NT2/D1 (cell line): ENCODE results near the gene PAQR6.

Experiments used
- DNase-seq: peaks from one replicate; pipeline ENCODE4 v3.0.0-alpha.2; 2011; ENCODE audit warnings: low read depth, low spot score
- H3K27me3 ChIP-seq: 2 replicates; pipeline ENCODE4 v1.6.0; 2011; ENCODE audit warnings: mild to moderate bottlenecking; ENCODE audit not compliant: insufficient read length, insufficient read depth
- H3K36me3 ChIP-seq: 2 replicates; pipeline ENCODE4 v1.6.1; 2011; ENCODE audit warnings: mild to moderate bottlenecking, low read length, mixed read lengths; ENCODE audit not compliant: insufficient read depth, insufficient read length
- H3K4me1 ChIP-seq: 2 replicates; pipeline ENCODE4 v1.5.1; 2011; ENCODE audit not compliant: insufficient read depth, insufficient read length
- H3K4me3 ChIP-seq: 2 replicates; pipeline ENCODE4 v1.5.1; 2011; ENCODE audit warnings: low read depth; ENCODE audit not compliant: insufficient read length
- H3K9ac ChIP-seq: 2 replicates; pipeline ENCODE4 v1.6.0; 2011; ENCODE audit warnings: low read depth; ENCODE audit not compliant: insufficient read length
- H3K9me3 ChIP-seq: 2 replicates; pipeline ENCODE4 v1.5.1; 2011; ENCODE audit warnings: mild to moderate bottlenecking, low read length; ENCODE audit not compliant: insufficient read depth
- SUZ12 ChIP-seq: IDR thresholded peaks from 2 replicates; pipeline ENCODE4 v1.6.1; 2011; ENCODE audit not compliant: insufficient read length, insufficient read depth; ENCODE audit errors: extremely low read depth
- YY1 ChIP-seq: IDR thresholded peaks from 2 replicates; pipeline ENCODE4 v1.6.1; 2011; ENCODE audit not compliant: insufficient read length, insufficient read depth
- ZNF274 ChIP-seq: IDR thresholded peaks from 2 replicates; pipeline ENCODE4 v1.6.1; 2011; ENCODE audit warnings: mild to moderate bottlenecking, low read depth, low read length

The PAQR6 gene

DNA sequence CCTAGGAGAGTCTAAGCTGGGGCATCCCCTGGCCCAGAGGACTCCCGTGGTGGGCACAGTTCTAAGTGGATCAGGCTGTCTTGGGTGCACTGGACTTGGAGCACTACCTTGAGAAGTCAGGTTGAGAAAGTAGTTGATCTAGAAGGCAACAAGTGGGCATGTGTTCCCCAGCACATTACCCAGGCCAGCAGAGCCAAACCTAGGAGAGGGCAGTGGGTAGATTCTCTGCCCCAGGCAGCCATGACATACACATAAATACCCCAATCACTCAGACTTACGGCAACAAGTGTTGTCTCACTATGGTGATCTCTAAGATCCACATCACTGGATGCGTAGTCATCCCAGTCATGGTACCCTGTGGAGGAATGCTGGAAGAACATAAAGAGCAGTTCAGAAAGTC is 36.6 kb downstream of the PAQR6 start:
- no peak for DNase-seq
- Histone ChIP-seq H3K27me3 (no peaks in the 10 kb centered on the region), H3K4me3 (no peak overlapping the region), H3K4me1 (peaks cover 6% of the 10 kb centered on the region), H3K9ac (no peak overlapping the region), H3K36me3 (peaks cover 72% of the 10 kb centered on the region), H3K9me3 (no peaks in the 10 kb centered on the region)
- TF ChIP-seq ZNF274: no peak
- TF ChIP-seq YY1: no peak
- no peak for TF ChIP-seq SUZ12

DNA sequence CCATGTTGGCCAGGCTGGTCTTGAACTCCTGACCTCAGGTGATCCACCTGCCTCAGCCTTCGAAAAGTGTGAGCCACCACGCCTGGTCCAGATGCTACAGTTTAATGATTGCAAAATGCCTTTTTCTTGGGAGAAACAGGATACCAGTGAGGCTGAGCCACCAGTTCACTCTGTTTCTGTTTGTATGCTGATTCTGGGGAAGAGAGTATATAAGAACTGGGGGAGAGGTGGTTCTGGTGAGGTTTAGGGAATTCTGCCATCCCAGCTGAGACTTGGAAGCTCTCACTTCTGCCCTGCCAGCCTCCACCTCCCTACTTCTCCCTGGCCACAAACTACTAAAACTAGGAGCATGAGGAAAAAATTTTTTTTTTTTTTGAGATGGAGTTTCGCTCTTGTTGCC is 43.2 kb downstream of the PAQR6 start:
- Histone ChIP-seq H3K4me1 (peaks cover 7% of the 10 kb centered on the region), H3K36me3 (peaks cover 80% of the 10 kb centered on the region), H3K4me3 (no peak overlapping the region), H3K9ac (no peak overlapping the region), H3K9me3 (no peaks in the 10 kb centered on the region), H3K27me3 (no peaks in the 10 kb centered on the region)
- no peak for TF ChIP-seq ZNF274
- no peak for TF ChIP-seq YY1
- TF ChIP-seq SUZ12: no peak
- no peak for DNase-seq

DNA sequence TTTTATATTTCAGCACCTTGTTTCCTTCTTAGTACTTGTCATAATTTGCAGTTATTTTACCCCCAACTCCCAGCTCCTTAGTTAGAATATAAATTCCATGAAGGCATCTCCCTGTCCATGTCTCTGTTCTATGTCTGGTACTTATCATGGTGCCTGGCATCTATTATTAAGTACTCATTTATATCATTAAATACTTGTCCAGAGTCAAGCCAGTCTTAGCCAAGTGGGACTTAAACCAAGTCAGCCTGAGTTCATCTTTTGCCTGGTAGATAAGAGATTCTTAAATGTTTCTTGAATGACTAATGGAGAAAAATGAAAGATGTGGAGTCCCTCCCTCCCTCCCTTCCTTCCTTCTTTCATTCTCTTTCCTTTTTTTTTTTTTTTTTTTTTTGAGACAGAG is 44.5 kb downstream of the PAQR6 start:
- Histone ChIP-seq H3K27me3 (no peaks in the 10 kb centered on the region), H3K4me3 (no peak overlapping the region), H3K9ac (no peak overlapping the region), H3K36me3 (peaks cover 78% of the 10 kb centered on the region), H3K9me3 (no peaks in the 10 kb centered on the region), H3K4me1 (peaks cover 4% of the 10 kb centered on the region)
- no peak for TF ChIP-seq YY1
- no peak for TF ChIP-seq ZNF274
- TF ChIP-seq SUZ12: no peak
- no peak for DNase-seq

DNA sequence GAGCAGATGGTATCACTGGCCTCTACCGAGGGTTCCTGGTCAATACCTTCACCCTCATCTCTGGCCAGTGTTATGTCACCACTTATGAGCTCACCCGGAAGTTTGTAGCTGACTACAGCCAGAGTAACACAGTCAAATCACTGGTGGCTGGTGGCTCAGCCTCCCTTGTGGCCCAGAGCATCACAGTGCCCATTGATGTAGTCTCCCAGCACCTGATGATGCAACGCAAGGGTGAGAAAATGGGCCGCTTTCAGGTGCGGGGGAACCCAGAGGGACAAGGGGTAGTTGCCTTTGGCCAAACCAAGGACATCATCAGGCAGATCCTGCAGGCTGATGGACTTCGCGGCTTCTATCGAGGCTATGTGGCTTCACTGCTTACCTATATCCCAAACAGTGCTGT is 47.8 kb downstream of the PAQR6 start:
- no peak for TF ChIP-seq SUZ12
- no peak for TF ChIP-seq ZNF274
- TF ChIP-seq YY1: no peak
- Histone ChIP-seq H3K36me3 (peaks cover 78% of the 10 kb centered on the region), H3K9me3 (no peaks in the 10 kb centered on the region), H3K4me3 (no peak overlapping the region), H3K4me1 (peaks cover 4% of the 10 kb centered on the region), H3K27me3 (no peaks in the 10 kb centered on the region), H3K9ac (no peak overlapping the region)
- no peak for DNase-seq

DNA sequence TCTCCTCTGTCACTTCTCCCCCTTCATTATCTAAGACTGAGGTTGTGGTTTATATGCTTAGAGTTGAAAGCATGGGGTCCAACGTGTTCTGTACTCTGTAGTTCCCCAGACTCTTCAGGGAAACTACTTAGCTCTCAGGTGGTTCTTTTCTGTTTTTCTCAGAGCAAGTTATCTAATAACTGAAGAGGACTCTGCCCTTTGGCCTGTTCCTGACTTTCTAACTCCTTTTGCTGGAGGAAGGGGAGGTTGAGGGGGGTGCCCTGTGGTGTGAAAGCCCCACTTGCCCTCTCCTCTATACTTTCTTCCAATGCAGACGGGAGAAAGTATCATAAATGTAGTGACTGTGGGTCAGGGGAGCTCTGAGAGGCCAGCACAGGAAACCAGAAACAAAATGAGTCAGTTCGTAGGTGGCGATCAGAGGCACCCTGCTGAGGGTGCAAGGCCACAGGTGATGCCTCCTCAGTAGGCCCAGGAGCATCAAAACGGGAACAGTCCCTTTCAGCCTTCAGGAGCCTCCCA is 49.0 kb downstream of the PAQR6 start:
- peaks cover 70% of the 10 kb centered on the region for H3K36me3 ChIP-seq
- TF ChIP-seq ZNF274 (no peak), YY1 (no peak), SUZ12 (no peak)
- H3K9ac ChIP-seq: no peak overlapping the region
- no peaks in the 10 kb centered on the region for H3K9me3 ChIP-seq
- peaks cover 4% of the 10 kb centered on the region for H3K4me1 ChIP-seq
- H3K4me3 ChIP-seq: no peak overlapping the region
- no peaks in the 10 kb centered on the region for H3K27me3 ChIP-seq
- DNase-seq: no peak

DNA sequence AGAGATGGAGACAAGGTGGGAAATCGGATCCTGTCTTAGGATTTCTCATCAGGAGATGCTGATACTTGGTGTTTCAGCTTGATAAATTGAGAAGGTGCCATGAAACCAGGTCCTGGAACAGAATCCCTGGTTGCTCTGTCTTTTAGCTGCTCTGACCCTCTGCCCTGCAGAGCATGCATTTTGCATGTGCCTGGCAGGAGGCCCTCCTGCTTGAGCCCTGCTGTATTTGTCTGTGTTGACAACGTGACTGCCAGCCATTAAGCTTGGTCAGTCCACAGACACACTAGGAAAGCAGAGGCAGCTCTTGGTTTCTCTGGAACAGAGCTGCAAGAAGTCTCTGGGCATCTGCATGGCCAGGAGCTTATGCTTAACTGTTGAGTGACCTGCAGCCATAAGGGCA is 51.4 kb downstream of the PAQR6 start:
- no peak overlapping the region for H3K4me3 ChIP-seq
- H3K27me3 ChIP-seq: no peaks in the 10 kb centered on the region
- H3K9ac ChIP-seq: no peak overlapping the region
- H3K4me1 ChIP-seq: peaks cover 4% of the 10 kb centered on the region
- no peak for DNase-seq
- TF ChIP-seq SUZ12: no peak
- no peak for TF ChIP-seq ZNF274
- TF ChIP-seq YY1: no peak
- peaks cover 55% of the 10 kb centered on the region for H3K36me3 ChIP-seq
- no peaks in the 10 kb centered on the region for H3K9me3 ChIP-seq

DNA sequence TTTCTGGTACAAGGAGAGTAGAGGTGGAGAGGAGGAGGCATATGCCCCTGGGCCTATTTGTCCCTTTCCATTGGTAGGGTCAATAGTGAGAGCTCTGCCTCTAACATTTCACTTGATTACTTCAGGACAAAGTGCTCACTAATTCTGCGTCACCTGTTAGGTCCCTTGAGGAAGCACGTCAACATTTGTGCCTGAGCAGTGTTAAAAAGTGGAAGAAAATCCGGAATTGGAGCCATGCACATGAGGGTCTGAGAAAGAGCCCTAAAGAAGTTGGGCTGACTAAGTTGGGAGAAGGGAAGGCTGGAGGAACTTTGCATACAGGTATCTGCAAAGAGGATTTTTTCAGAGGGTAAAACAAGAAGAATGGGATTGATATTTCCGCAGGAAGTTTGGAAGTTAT is 52.0 kb downstream of the PAQR6 start:
- H3K4me1 ChIP-seq: peaks cover 4% of the 10 kb centered on the region
- TF ChIP-seq SUZ12 (no peak), YY1 (no peak), ZNF274 (no peak)
- H3K36me3 ChIP-seq: peaks cover 49% of the 10 kb centered on the region
- DNase-seq: no peak
- H3K9ac ChIP-seq: no peak overlapping the region
- H3K27me3 ChIP-seq: no peaks in the 10 kb centered on the region
- H3K4me3 ChIP-seq: no peak overlapping the region
- no peaks in the 10 kb centered on the region for H3K9me3 ChIP-seq
